HG03354 (cell line): ENCODE data around the gene PRIMPOL.
"Not testable (repeated sequence)": the region's sequence is repeated elsewhere in the genome, so short reads cannot be mapped to it uniquely, and the experiment has no call there.

ENCODE experiments used
- ATAC-seq: cut with Tn5 transposase; IDR thresholded peaks from one replicate; pipeline ENCODE4 v1.9.1; 2021; ENCODE audit warnings: mild to moderate bottlenecking; ENCODE audit not compliant: unreplicated experiment, poor library complexity, severe bottlenecking

PRIMPOL gene

DNA sequence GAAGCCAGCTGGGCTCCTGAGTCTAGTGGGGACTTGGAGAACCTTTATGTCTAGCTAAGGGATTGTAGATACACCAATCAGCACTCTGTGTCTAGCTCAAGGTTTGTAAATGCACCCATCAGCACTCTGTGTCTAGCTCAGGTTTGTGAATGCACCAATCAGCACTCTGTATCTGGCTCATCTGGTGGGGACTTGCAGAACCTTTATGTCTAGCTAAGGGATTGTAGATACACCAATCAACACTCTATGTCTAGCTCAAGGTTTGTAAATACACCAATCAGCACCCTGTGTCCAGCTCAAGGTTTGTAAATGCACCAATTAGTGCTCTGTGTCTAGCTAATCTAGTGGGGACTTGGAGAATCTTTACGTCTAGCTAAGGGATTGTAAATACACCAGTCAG is 92.1 kb downstream of the PRIMPOL start:
- ATAC-seq, result not testable (repeated sequence)

DNA sequence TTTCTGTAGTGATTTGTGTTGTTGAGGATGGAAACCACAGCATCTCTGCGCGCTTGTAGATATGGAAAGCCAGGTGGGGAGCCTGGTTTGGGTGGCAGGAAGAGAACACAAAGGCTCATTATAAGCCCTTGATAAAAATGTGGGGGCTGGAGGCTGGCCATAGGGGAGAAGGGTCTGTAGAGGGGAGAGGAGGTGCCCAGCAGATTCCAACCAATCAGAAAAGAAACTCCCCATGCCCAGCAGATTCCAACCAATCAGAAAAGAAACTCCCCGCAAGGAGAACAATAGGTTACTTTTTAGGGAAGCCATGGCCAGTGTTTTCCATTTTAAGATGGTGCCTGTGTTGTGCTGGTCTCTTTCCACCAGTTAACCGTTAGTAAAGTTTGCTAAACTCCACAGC is 94.1 kb downstream of the PRIMPOL start:
- no peak for ATAC-seq

DNA sequence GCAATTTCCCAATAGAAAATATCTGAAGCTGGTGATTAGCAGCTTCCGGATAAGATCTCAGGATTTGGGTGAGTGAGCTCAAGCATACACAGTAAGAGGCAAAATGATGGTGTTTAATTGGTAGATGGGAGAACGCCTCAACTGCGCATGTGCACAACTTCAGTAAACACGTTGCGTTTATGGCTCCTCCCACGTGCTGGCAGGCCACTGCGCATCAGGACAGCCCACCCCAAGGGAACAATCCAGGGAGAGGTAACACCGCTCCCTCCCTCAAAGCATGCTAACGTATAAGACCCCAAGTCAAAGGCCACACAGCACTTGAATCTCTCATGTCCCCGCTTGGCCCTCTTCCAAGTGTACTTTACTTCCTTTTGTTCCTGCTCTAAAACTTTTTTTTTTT is 94.7 kb downstream of the PRIMPOL start:
- ATAC-seq, result no peak
